GM21619 (cell line): ENCODE measurements around the gene NTM.

Experiments
- ATAC-seq: cut with Tn5 transposase; IDR thresholded peaks from one replicate; pipeline ENCODE4 v1.9.1; 2021; ENCODE audit not compliant: unreplicated experiment

Gene NTM

GRCh38 chr11:132211479-132211878, 841.1 kb downstream of the NTM start:
- no peak for ATAC-seq

- no peak for ATAC-seq
Measured at GRCh38 chr11:132217856-132218255, 847.4 kb downstream of the NTM start.

- ATAC-seq: no peak
Measured at GRCh38 chr11:132220474-132220873, 850.1 kb downstream of the NTM start.

GRCh38 chr11:132222345-132222744, 851.9 kb downstream of the NTM start:
- no peak for ATAC-seq

GRCh38 chr11:132226522-132226921, 856.1 kb downstream of the NTM start:
- ATAC-seq: no peak

GRCh38 chr11:132228746-132229325, 858.4 kb downstream of the NTM start:
- no peak for ATAC-seq

GRCh38 chr11:132231656-132232347, 861.4 kb downstream of the NTM start:
- no peak for ATAC-seq

GRCh38 chr11:132234878-132235277, 864.5 kb downstream of the NTM start:
- ATAC-seq: no peak

GRCh38 chr11:132237781-132238180, 867.4 kb downstream of the NTM start:
- no peak for ATAC-seq

- ATAC-seq: no peak
Measured at GRCh38 chr11:132238331-132238866, 868.0 kb downstream of the NTM start.

- ATAC-seq: no peak
Measured at GRCh38 chr11:132240374-132240773, 870.0 kb downstream of the NTM start.

GRCh38 chr11:132242632-132243031, 872.2 kb downstream of the NTM start:
- ATAC-seq: no peak

- no peak for ATAC-seq
Measured at GRCh38 chr11:132244846-132245245, 874.4 kb downstream of the NTM start.

GRCh38 chr11:132245403-132246385, 875.3 kb downstream of the NTM start:
- ATAC-seq: no peak

GRCh38 chr11:132248580-132248979, 878.2 kb downstream of the NTM start:
- no peak for ATAC-seq

GRCh38 chr11:132249256-132249655, 878.8 kb downstream of the NTM start:
- no peak for ATAC-seq

GRCh38 chr11:132251061-132251460, 880.6 kb downstream of the NTM start:
- ATAC-seq: no peak

GRCh38 chr11:132253469-132254264, 883.3 kb downstream of the NTM start:
- no peak for ATAC-seq

- no peak for ATAC-seq
Measured at GRCh38 chr11:132254906-132255305, 884.5 kb downstream of the NTM start.

- no peak for ATAC-seq
Measured at GRCh38 chr11:132256528-132257279, 886.3 kb downstream of the NTM start.
